Measurements from ENCODE around the gene CRABP2.
A peak's percentile ranks its signal among the peaks of the same experiment; 100 is the strongest.

Gene CRABP2

DNA sequence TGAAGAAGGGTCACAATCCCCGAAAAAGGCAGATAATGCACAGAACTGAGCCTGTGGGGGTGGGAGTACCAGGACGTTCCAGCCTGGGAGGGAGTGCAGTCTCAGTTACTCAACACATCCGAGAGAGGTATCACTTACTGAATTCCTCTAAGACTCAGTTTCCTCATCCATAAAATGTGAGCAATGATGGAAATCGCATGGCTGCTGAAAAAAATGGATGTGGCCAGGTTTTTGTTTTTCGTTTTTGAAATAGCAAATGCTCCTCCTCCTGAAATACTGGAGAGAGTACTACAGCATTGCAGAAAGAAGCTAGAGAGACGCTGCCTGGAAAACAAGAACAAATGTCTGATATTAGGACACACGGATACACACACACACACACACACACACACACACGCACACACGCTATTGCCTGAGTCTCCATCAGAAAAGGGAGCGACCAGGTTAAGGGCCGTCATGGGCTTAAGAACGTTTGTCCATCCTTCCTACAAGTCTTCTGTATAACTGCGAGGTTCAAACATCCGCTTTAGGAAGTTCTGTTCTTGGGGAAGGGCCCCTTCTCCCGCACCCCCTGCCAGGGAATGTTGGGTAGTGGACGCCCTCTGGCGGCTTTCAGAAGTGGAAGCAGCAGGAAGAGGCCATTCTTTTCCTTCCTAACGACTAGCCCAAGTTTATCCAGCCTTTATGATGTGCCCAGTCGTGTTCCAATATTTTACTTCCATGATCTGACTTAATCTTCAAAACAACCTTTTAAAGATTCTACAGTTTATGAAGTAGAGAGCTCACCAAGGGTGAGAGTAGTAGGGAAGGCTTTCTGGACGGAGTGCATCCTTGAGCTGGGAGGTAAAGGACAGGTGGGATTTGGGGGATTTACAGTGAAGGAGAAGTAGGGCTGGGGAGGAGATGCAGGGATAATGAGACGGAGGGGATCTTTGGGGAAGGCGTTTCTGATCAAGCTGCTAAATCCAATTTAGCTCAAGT is 27.5 kb downstream of the CRABP2 start:
- DNase-seq (ENCODE audit: low read depth, low spot score), result peak; percentile 90
- in situ Hi-C loops (cut with HindIII; ENCODE audit: low sequenced_read_pairs), result no loop called here

DNA sequence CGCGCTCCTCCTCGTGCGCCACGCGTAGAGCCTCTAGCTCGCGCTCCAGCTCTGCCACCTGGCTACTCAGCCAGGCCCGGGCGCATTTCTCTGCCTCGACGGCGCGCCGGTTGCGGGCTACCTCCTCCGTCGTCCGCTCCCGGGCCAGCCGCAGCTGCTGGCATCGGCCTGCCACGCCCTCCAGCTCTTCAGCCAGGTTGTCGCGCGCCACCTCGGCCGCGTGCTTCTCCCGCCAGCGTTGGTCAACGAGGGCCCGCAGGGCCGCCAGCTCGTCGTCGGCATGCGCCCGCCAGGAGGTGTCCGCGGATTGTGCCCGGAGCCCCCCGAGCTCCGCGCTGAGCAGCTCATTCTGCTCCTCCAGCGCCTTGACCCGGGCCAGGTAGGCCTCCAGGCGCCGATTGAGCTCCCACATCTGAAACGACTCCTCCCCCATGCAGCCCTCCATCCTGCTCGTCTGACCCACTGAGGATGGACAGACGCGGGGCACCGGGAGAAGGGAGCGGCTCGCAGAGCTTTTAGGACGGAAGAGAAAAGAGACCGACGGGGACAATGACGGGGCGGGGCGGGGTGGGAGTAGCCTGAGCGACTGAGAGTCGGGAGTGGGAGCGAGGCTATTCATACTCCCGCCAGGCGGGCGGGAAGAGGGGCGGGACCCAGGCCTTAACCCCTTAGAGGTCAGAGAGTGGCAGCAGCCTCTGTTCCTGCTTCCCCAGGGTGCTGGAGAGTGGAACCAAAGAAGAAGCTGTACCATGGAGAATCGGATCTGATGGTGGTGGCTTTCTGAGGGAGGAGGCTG is 28.4 kb downstream of the CRABP2 start, which contains the start of gene NES:
NES (minus strand) TSS at position 588 of the 796 bp plus-strand sequence; CDS start at position 445, 143 bp downstream.
- peak within 1 kb of the TSS; percentile 48 for H3K4me3 ChIP-seq (ENCODE audit: low read depth, low read length)

More for the DNA sequence above, 27.5 kb downstream of the CRABP2 start:
- H3K4me3 ChIP-seq (ENCODE audit: low read depth, low read length), result peak overlapping the region; percentile 48
- TF ChIP-seq, protein P1, sequence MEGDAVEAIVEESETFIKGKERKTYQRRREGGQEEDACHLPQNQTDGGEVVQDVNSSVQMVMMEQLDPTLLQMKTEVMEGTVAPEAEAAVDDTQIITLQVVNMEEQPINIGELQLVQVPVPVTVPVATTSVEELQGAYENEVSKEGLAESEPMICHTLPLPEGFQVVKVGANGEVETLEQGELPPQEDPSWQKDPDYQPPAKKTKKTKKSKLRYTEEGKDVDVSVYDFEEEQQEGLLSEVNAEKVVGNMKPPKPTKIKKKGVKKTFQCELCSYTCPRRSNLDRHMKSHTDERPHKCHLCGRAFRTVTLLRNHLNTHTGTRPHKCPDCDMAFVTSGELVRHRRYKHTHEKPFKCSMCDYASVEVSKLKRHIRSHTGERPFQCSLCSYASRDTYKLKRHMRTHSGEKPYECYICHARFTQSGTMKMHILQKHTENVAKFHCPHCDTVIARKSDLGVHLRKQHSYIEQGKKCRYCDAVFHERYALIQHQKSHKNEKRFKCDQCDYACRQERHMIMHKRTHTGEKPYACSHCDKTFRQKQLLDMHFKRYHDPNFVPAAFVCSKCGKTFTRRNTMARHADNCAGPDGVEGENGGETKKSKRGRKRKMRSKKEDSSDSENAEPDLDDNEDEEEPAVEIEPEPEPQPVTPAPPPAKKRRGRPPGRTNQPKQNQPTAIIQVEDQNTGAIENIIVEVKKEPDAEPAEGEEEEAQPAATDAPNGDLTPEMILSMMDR (IDR thresholded peaks at IDR 0.05; ENCODE audit: low read depth, low read length), result peak; percentile 89

DNA sequence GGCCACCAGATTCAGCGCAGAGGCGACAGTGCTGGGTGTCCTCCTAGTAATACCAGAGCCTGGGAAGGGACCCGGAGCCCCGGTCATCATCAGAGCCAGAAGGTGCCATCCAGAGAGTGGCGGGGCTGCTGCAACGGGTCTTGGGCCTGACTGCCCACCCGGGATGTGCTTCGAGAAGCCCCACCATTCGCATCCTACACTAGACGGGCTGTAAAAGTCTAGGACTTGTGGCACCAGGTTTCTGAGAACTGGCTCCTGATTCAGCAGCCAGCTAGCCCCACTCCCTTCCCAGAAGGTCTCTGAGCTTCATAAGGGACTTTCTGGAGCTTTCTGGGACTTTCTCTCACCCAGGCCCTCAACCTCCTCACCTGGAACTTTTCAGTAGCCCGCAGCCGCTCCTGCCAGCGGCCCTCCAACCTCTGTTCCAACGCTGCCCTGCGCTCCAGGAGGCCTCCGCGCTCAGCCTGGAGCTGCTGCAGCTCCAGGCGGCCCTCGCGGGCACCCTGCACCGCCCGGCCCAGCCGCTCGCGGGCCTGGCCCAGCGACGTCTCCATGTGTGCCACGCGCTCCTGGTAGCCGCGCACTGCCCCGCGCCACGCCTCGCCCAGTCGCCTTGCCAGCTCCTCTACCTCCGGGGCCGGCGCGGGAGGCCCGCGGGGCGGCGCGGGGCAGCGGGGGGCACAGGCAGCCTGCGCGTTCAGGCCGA is 29.1 kb downstream of the CRABP2 start:
- peak overlapping the region; percentile 48 for H3K4me3 ChIP-seq (ENCODE audit: low read depth, low read length)
- TF ChIP-seq, protein P1 (IDR thresholded peaks at IDR 0.05; ENCODE audit: low read depth, low read length), result no peak
- no peak for DNase-seq (ENCODE audit: low read depth, low spot score)
- in situ Hi-C loops (cut with HindIII; ENCODE audit: low sequenced_read_pairs), result no loop called here

More for the DNA sequence above, 28.4 kb downstream of the CRABP2 start, which contains the start of gene NES:
- peak; percentile 63 for DNase-seq (ENCODE audit: low read depth, low spot score)
- TF ChIP-seq, protein P1 (IDR thresholded peaks at IDR 0.05; ENCODE audit: low read depth, low read length), result no peak
- in situ Hi-C loops (cut with HindIII; ENCODE audit: low sequenced_read_pairs), result no loop called here

DNA sequence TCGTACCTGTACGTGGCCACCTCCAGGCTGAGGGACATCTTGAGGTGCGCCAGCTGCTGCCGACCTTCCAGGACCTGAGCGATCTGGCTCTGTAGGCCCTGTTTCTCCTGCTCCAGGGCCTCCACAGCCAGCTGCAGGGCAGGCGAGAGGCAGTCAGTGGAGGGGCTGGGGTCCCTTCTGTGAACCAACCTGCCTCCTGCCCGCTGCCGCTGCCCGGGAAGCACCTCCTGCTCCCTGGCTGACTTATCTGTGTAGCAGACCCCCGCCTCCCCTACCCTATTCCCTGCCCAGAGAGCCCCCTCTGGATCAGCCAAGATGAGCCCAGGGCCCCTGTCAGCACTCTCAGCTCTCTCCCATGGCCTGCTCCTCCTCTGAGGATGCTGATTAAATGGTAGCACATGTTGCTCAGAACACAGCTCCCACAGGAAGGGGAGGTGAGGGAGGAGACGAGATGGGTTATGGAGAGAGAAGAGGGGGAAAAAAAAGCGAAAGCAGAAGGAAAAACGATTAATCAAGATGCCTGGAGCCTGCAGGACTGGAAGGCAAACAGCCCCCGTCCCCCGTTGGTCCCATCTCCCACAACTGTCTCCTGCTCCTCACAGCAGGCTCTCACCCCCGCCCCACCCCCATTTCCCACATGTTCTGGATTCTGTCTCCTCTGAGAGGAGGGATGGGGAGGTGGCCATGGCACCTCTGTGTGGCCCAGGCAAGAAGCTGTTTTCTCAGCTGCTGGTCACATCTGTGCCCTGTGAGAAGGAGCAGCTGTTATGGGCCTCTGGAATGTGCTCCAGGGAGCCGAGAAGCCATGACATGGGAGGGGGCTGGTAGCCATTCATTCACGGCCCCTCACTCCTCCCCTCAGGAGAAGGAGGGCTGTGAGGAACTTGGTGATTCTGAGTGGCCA is 29.9 kb downstream of the CRABP2 start:
- DNase-seq (ENCODE audit: low read depth, low spot score), result peak; percentile 40
- in situ Hi-C loops (cut with HindIII; ENCODE audit: low sequenced_read_pairs), result no loop called here
- TF ChIP-seq, protein P1 (IDR thresholded peaks at IDR 0.05; ENCODE audit: low read depth, low read length), result no peak
- H3K4me3 ChIP-seq (ENCODE audit: low read depth, low read length), result peak overlapping the region; percentile 48

DNA sequence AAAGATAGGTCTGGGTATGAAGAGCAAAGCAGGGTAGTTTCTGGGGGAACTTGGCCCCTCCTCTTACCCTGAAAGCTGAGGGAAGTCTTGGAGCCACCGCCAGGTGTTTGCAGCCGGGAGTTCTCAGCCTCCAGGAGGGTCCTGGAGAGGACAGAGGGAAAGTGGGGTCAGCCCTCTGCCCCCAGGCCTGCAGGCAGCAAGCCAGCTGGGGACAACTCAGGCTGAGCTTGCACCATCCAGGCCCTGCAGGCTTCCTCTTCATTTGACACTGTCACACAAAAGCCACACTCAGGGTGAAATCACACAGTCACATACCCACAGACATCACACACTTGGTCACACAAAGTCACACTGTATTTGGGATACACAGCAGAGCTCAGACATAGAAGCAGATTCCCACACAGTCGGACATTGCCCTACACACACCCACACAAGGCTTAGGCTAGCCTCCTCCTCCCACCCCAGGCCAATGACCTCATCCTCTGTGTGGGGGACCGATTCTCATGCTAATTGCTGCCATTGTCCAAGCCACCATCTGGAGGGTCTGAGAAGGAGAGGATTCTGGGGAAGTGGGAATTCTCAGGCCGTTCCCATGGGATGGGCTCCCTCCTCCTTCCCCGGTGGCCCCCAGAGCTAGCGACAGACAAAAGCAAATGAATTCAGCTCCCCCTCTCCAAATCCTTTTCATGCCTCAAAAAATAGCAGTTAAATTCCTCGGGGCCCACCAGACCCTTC is 31.8 kb downstream of the CRABP2 start:
- TF ChIP-seq, protein P1 (IDR thresholded peaks at IDR 0.05; ENCODE audit: low read depth, low read length), result no peak
- in situ Hi-C loops (cut with HindIII; ENCODE audit: low sequenced_read_pairs), result no loop called here
- DNase-seq (ENCODE audit: low read depth, low spot score), result no peak
- no peak overlapping the region for H3K4me3 ChIP-seq (ENCODE audit: low read depth, low read length)
